ENCODE measurements around the gene TFDP2. TPM values are rescaled to one million over a fixed set of nuclear protein-coding genes. Genes with fewer than 3 reads are reported as not detected.

The TFDP2 gene
- total RNA-seq, 1 experiment from 2014 or later, result 76.0 TPM

DNA sequence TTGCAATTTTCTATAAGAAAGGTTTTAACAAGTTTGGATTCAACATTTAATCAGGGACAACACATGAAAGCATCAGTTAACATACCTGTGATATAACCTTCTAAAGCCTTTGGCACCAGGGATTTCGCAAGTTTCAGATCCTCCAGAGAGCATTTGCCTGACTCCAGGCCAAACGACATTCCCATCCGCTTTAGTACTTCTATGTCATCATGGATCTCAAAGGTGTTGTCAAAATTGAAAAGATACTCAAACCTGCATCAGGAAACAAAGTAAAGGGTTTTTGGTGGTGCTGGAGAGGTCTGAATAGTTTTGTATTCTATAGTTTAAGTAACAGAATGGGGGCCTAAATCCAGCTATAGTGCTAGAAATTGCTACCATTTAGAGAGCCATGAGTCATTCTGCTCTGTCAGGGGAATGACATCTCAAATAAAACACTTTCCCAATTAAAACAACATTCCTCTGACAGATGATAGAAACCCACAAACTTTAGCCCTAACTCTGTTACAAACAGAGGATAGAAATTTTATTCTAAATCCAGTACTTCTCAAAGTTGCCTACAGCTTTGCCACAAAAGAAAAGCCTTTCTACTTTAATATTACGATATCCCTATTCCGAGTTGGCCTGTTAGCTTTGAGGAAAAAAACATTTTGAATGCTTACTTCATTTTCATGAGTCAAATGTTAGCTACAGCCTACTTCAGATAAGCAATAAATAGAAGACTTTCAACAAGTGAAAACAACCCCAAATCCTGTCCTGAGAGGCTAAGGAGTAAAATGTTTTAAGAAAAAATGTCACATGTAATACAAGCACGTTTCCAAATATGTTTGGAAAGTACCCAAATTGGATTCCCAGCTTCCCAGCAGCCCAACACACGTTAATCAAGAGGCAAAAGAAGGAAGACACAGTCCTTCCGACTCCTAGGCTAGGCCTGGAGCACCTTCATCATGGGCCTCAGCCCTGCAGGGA is 189.5 kb downstream of the TFDP2 start:
- Histone ChIP-seq H2AK5ac (ENCODE audit: insufficient read length, low read length) (no peak overlapping the region), H3K9ac (ENCODE audit: extremely low read depth, insufficient read length, low read length) (no peak overlapping the region), H3K27me3 (ENCODE audit: insufficient read depth, low read length) (no peaks in the 10 kb centered on the region), H3K23me2 (ENCODE audit: insufficient read length, low read depth, low read length, poor library complexity, severe bottlenecking) (no peaks in the 10 kb centered on the region), H3K23ac (ENCODE audit: insufficient read length, low read depth, low read length) (no peak overlapping the region), H2BK12ac (ENCODE audit: insufficient read length, low read depth, low read length) (no peak overlapping the region), H3K56ac (ENCODE audit: insufficient read length, low read depth, low read length) (no peak overlapping the region), H4K91ac (ENCODE audit: insufficient read length, low read depth, low read length) (no peak overlapping the region), H3K14ac (ENCODE audit: insufficient read depth, low read length) (no peak overlapping the region), H3K4me1 (ENCODE audit: insufficient read depth, low read length) (no peaks in the 10 kb centered on the region), H2BK15ac (ENCODE audit: low read depth, low read length) (no peak overlapping the region), H3K4me2 (ENCODE audit: insufficient read depth, insufficient read length, low read length) (no peak overlapping the region), H3K4ac (ENCODE audit: low read depth, low read length) (no peak overlapping the region), H3K27ac (ENCODE audit: insufficient read length, low read depth, low read length) (no peak overlapping the region), H2BK20ac (ENCODE audit: low read depth, low read length, poor library complexity, severe bottlenecking) (no peak overlapping the region), H3T11ph (ENCODE audit: low read length) (no peak overlapping the region), H4K8ac (replicated peaks; ENCODE audit: insufficient read length, low read depth, low read length) (no peak overlapping the region), H4K5ac (ENCODE audit: insufficient read length, low read depth, low read length) (no peak overlapping the region), H3K79me2 (ENCODE audit: insufficient read depth, low read length) (no peaks in the 10 kb centered on the region), H3K79me1 (ENCODE audit: insufficient read depth, low read depth, low read length, poor library complexity, severe bottlenecking) (no peaks in the 10 kb centered on the region), H2BK120ac (ENCODE audit: low read depth, low read length, poor library complexity, severe bottlenecking) (no peak overlapping the region), H4K20me1 (ENCODE audit: control insufficient read depth, insufficient read depth, insufficient read length) (no peaks in the 10 kb centered on the region), H2BK5ac (ENCODE audit: insufficient read length, low read length) (no peak overlapping the region), H2AFZ (ENCODE audit: low read length) (no peak overlapping the region), H3K18ac (ENCODE audit: insufficient read length, low read depth, low read length) (no peak overlapping the region), H3K9me3 (ENCODE audit: control insufficient read depth, low read depth, low read length) (no peaks in the 10 kb centered on the region)
- no peak overlapping the region for H3K27ac Mint-ChIP-seq
- H3K9me3 Mint-ChIP-seq, result no peaks in the 10 kb centered on the region
- WGBS (ENCODE audit: extremely low coverage, insufficient read length, low lambda C conversion rate), result no CpG with 5 or more reads among the region's 8 CpGs
- H3K36me3 Mint-ChIP-seq (ENCODE audit: insufficient read depth in 1 of 3, low read depth in 3 of 3), result peaks cover 35 to 77% (median 70%) of the 10 kb centered on the region in 3 experiments
- H3K4me3 Mint-ChIP-seq, result no peak overlapping the region
- no peak for TF ChIP-seq CTCF (conservative IDR thresholded peaks at IDR 0.05)
- DNase-seq, result no peak
- H3K27me3 Mint-ChIP-seq (ENCODE audit: low read depth), result no peaks in the 10 kb centered on the region
- H3K4me1 Mint-ChIP-seq, result peaks cover 2 to 4% of the 10 kb centered on the region in 2 experiments; a peak in 2 of 4 replicates
